Suppressor macrophage treated with lipopolysaccharide for 4 hours (primary cell): ENCODE measurements around the gene TFR2.

Experiments used
- DNase-seq: peaks from one replicate; pipeline ENCODE4 v3.0.0-alpha.2; 2020

TFR2 gene

DNA sequence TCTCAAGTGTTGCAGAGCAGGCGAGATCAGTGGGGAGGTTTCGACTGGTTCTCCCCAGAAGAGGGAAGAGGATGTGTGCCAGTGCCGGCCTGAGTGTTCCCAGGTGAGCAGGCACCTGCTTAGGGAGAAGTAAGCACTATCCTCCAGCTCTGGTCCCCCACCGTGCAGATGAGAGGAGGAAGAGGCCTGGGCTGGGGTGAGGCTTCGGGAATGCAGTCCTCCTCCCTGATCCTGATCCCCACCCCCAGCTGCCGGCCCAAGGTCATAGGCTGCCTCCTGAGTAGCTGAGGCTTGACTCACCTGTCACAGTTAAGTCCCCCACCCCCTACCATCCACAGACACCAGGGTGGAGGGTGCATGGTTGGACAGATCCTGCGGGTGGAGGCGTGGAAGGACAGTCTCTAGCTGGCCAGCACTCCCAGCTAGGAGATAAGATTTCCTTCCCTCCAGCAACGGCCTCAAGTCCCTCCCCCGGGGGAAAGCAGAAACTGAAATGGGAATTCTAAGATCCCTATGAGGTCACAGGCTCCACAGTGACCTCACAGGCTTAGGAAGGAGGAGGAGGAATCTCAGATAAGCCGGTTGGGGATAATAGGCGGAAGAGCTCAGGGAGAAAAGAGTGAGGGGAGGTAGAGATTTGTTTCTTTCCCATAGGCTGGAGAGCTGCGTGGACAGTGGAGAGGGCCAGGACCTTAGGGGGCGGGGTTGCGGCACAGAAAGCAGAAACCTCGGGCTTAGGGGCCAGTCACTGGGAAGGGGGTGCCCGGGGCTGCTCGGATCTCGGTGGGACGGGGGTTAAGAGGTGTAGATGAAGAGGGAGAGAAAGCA is 56.5 kb downstream of the TFR2 start:
- DNase-seq: peak; percentile 78

DNA sequence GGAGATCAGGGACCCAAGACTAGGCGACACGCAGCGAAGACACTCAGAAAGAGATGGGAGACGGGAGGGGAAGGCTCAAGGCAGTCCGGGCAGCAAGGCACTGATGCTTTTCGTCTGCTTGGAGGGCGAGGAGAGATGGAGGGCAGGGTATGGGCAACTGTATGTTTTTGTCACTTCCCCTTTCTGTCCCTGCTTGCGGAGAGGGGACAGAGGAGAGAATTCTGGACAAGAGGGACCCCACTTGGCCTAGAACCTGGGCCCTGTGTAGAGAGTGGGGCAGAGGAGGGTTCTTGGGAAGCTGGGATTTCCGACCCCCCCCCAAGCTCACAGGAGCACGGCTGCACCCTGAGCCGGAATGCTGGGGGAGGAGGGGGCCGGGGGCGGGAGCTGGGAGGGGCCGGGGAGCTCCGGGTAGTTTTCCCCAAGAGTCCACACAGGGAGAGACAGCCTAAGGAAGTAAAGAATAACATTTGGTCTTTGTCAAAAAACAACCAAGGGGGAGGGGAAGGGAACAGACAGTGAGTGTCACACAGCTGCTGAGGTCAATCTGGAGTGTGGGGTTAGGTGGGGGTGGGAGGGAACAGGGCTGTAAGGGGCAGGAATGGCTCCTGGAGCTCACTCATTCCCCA is 57.2 kb downstream of the TFR2 start:
- DNase-seq: peak; percentile 62

DNA sequence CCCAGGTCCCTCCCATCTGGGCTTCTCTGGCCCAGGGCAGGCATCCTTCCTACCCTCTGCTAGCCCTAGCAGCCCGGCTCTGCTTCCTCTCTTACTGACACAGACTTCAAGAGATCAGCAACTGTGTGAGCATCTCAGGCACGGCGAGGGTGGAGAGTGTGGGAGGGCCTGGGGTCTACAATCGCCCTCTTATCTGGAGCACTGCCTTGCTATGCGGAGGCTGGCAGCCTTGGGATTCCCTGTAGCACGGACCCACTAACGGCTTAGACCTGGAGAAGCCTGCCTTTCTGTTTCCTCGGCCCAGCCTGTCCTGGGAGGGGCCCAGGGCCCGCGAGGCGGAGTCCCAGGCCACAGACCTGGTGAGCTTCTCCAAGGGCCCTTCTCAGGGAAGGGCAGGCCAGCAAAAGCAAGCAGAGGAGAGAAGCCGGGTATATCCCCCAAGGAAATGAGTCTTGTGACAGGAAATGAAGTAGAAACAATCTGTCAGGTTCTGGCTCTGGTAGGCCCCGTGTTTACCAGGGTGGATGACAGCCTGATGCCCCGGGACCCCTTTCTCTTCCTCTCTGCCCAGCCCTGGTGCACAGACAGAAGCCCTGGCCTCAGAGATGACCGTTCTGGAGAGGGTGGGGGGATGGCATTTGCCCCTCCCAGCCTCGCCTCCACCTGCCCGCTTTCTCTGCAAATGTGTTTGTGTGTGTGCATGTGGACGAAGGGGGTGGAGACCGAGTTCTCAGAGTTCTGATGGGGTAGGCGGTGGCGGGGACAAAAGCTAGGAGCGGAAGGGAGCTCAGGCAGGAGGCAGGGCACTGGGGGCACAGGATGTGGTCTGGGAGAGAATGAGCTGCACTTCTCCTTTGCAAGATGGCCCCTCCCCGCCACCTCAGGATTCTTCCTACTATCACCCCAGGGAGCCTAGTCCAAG is 58.0 kb downstream of the TFR2 start:
- peak; percentile 75 for DNase-seq

DNA sequence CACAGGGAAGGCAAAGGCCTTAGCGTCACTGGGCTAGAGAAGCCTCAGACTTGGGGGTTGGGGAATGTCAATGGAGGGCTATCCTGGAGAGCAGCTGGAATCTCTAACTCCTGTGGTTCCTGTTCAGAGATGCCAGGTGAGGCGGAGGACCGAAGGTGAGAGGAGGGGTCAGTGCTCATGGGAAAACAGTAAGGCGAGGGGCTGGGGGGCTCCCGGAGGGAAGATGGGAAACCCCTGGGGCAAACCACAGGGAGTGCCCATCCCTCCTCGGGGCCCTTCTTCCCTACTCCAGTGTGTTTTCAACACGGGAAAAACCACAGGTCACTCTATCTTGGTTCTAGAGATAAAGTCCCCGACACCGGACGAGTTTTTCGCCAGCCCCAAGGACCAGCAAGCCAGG is 58.7 kb downstream of the TFR2 start:
- DNase-seq: no peak

DNA sequence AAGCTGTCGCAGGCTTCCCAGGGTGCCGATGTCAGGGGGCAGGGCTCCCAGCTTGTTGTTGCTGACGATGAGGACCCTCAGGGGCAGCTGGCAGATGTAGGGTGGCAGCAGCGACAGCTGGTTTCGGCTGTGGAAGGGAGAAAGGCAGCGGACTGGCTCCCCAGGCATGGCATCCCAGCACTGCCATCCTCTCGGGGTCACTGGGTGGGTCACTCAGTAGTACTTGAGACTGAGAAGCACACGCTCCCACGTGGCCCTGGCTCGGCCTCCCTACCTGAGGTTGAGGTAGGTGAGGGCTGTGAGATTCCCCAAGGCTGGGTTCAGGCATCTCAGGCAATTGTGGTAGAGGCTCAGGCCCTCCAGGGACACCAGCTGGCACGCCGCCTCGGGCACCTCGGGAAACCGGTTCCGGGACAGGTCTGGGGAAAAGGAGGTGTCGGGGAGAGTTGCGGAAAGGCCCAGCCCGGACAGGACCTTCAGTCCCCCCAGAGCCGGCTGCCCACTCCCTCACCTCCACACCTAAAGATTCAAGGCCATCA is 59.2 kb downstream of the TFR2 start:
- no peak for DNase-seq

DNA sequence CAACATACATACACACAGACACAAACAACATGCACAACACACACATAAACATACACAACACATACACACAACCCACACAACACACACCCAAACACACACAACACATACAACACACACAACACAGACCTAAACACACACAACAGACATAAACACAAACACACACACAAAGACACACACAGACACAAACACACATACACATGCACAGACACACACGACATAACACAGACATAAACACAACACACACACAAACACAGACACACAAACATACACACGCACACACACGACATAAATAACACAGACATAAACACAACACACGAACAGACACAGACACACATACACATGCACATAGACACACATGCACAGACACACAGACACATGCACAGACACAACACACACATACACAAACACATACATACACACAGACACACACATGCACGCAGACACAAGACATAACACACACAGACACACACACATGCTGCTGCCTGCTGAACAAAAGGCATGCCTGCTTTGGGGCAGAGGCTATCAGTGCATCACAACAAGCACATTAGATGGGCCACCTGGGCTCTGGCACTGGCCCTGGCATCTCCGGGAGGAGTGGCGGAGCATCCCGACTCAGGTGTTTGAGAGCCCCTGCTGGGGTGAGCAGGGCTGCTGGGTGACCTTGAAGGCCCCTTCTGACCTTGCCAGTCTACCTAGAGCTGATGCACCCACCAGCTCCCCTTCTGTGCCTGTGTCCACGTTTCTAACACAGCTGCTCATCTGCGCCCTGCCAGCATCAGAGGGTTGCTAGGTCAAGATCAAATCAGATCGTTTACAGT is 60.7 kb downstream of the TFR2 start:
- no peak for DNase-seq

DNA sequence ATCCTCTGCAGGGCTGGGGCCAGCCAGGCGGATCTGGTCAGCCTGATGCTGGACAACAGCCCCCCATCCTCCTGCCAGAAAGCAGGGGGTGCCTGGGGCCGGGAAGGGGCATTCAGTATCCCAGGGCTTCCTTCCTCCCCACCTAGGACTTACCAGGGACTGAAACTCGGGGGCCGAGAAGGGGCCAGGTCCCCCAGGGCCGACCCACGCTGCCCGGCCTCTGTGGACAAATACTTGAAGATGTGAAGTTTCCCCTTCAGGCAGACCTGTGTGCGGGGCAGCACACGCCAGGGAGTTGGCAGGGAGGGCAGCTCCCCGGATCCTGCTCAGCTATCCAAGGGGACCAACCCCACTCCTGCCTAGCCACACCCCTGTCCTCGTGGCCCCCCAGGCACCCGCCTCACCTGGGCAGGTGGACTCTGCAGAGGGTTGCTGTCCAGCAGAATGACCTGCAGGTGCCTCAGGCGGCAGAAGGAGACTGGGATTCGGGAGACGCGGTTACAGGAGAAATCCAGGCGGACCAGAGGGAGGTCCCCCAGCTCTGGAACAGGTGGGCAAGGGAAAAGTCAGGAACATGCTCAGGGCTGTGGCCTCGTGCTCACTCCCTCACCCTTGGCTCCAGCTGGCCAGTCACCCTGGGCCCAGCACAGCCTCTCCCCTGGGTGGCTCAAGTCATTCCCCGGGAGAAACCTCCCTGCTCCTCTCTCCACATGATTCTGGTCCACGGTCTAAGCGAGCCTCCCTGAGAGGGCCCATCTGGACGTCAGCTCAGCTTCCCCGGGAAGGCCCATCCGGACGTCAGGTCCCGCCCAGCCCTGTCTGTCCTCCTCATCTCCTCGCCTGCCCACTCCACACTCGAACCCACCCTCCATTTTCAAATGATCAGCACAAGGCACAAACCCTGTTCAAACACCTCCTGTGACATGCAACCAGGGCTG is 62.8 kb downstream of the TFR2 start:
- no peak for DNase-seq

DNA sequence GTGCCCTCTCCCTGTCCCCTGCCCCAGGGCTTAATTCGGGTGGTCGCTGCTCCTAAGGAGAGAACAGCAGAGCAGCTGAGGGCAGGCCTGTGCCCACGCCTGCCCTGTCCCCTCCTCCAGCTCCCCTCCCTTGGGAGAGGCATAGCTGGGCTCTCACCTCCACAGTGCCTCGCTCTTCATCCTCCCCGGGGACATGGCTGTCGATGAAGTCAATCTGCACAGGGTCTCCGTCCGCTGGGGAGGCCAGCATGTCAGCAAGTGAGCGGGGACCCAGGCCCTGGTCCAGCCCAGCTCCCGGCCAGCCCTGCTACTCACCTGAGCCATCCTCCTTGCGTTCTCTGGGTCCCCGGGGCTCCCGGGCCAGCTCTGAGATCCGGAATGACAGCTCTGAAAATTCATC is 63.8 kb downstream of the TFR2 start:
- DNase-seq: no peak

DNA sequence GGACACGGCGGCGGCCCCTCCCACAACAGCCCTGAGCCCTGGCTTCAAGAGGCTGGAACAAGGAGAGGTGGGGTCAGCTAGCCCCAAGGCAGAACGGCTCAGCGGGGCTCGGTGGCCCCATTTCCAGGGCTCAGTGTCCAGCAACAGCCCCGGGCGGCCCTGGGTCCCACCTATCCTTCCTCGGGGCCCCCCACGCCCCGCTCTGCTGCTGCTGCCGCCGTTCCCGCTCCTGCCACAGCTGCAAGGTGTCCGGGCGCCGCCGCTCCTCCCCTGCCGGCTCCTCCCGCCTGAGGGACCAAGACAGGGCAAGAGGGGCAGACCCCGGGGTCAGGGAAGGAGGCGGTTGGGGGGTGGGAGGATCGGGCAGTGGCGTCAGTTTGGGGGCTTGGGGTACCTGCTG is 64.2 kb downstream of the TFR2 start:
- no peak for DNase-seq

DNA sequence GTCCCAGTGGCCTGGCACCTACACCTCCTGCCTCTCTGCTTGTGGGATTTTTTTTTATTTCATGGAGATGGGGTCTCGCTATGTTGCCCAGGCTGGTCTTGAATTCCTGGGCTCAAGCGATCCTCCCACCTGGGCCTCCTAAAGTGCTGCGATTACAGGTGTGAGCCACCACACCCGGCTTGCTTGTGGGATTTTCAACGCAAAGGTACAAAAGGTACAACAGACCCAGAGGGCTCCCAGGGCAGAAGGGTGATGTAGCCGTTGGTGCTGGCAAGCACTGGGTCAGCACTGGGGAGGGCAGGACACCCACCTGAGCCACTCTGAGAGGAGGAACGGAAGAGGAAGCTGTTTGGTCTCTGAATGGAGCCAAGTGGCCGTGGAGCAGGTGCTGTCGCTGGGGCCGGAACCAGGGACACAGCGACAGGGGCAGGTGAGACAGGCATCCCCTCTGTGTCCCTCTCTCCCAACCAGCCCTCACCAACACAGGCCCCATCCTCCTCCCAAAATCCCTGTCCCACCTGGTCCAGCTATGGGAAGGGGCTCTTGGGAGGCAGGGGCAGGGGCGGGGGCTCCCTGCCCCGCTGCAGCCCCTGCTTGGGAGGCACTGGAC is 64.9 kb downstream of the TFR2 start:
- no peak for DNase-seq

DNA sequence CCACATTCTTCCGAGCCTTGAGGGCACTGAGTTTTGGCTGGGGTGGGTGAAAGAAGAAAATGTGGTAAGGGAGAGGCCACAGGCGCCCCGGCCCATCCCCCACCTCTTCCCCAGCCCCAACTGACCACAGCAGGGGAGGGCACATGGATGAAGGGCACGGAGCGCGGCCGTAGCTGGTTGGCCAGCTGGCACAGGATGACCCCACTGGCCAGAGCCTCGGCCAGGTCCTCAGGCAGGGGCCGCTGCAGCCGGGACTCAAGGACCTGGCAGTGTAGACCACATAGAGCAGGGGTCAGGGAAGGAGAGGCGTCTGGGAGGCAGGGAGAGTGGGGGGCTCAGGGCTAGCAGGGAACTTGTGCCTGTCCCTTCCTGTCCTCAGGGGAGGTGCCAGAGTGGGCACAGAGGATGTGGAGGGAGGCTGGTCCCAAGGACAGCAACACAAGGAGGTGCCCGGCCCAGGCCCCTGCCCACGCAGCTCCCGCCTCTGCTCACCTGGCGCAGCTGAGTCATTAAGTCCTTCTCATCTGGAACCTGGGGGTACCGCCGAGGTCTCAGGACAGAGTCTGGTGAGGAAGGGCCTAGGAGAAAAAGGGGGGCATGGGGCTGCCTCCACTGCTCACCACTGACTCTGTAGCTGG is 65.5 kb downstream of the TFR2 start:
- DNase-seq: no peak

DNA sequence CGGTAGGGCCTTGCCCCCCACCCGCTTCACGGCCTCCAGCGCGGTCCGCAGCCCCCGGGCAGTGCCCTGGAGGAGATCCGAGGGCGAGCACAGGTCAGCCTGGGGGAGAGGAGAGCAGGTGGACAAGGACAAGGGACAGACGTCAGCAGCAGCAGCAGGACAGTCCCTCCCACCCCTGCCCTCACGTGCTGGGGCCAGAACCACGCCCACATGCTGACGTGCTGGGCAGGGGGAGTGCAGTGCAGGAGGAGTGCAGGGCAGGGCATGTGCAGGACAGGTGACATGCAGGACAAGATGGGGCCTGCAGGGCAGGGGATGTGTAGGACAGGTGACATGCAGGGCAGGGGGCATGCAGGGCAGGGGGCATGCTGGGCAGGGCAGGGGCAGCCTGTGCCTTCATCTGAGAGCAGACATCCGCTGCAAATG is 66.1 kb downstream of the TFR2 start:
- DNase-seq: no peak

DNA sequence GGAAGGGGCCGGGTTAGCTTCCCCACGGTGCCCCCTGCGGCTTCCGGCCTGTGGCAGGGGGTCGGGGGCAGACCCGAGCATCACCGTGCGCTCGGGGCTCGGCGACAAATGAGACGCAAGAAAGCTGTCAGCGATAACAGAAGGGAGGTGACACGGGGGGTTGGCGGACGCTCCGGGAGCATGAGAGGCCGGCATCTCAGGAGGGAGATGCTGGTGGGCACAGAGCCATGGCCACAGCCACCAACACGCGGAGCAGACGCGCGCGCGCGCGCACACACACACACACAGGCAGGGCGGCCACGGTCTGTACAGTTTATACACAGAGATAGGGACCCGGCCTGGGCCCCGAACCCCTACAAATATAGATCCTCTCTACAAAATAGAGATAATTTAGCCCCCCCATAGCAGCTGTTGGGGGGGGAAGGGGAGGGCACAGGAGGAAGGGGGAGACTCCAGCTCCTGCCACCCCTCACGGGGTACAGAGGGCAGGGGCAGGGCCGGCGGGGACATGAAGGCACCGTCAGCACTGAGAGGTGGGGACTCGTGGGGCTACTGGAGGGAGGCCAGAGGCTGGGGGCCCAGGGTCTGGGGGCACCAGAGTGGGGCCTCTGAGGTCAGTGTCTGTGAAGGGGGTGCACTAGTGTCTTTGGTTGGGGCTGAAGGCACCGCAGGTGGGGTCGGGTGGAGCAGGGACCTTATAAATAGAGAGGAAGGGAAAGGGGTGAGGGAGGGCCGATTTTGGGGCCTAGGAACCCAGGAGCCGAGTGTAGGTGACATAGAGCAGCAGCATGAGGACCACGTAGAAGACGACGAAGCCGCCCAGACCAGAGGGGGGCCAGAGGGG is 66.8 kb downstream of the TFR2 start:
- DNase-seq: no peak

DNA sequence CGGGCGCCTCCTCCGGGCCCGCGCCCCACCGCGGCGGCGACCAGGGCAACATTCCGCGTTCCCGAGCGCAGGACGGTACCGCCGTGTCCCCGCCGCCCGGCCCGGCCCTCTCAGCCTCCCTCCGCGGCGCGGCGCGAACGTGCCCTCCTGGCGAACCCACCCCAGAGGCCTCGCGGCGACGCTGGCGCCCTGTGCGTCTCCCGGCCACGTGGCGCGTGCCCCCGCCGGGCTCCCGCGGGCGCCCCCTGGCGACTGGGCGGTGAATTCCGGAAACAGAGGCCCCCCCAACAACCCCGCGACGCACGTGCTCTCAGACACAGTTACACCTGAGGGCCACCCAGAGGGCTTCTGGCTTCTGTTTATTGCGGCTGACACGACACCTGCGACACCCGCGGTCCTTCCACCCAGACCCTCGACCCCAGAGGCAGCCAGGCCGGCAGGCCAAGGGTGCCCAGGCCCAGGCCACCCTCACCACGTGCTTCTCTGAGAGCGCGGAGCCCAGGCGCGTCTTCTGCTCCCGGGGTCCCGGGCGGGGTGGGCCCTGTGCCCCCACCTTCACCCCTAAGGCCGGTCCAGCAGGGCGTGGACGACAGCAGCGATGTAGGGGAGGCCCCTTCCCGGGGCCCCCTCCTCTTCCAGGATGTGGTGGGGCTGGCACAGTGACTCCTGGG is 67.5 kb downstream of the TFR2 start, which contains the start of gene SAP25:
Gene SAP25, minus strand, starts transcription at position 210 of the 671 bp plus-strand sequence. Its CDS starts 158 bp downstream, at position 52.
- DNase-seq: no peak

DNA sequence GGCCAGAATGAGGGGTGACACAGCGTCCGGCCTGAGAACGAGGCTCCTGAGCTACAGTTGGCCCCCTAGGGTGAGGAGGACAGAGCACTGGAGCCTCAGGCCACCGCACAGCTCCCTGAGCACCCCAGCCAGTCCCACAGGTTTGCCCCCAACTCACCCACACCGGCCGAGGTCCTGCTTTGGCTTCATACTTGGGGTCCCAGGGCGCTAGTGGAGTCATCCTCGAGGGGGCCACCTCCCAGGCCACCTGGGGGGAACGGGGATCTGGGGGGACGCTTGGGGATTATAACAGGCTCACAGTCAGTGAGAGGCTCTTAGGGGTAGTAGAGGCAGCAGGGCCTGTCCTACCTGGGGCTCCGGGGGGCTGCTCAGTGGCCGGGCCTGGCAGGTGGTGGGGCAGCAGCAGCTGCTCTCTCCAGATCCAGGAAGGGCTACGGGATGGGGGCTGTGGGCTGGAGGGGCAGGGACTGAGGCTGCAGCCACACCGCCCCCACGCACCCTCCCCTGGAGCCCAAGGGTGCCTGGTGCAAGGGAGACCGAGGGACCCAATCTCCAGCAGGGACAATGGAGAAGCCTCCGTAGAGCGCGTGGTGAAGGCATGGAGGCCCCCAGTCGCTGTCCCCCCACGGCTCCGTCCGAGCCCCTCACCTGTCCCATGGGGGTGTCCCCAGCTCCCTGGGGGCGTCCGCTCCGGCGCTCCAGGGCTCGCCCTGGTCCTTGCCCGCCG is 68.2 kb downstream of the TFR2 start:
- DNase-seq: no peak

DNA sequence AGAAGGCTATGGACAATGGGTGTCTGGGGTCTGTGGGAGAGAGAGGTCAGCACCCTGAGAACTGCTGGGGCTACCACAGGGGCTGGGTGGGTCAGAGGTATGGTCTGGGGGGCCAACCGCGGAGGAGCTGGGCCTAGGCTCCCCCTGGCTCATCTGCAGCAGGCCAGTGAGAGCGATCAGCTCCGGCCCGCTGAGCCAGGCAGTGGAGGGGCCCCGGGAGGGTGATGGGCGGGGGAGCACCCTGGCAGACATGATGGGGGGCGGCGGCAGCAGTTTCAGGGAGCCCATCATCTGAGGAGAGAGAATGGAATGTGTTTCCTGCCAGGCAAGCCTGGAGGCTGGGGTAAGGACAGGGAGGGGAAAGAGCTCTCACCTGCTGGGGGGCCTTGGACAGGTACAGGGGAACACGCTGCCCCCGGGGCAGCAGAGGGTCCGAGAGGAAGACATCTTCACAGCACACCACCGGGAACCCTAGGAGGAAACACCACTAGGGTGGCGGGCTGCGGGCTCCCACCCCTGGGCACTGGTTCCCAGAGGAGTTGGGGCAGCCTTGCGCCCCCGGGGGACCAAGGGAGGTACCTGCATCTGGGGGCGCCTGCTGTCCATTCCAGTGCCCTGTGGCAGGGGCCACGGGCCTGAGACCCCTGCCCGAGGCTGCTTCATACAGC is 68.9 kb downstream of the TFR2 start:
- no peak for DNase-seq

DNA sequence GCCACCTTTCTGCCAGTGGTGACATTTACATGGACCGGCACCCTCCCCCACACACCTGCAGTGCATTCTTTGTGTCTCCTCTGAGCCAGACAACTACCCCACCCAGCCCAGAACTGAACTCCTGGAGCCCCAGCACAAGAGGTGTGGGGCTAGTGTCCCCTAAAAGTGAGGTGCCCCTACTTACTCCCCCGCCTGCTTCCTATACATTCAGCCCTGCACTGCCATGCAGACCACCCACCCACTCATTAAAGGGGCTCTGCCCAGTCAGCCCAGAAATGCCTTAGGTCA is 69.6 kb downstream of the TFR2 start:
- no peak for DNase-seq
